ENCODE results near the gene ZBTB20.

GRCh38 chr3:114331710-114332109 is 815.4 kb downstream of the ZBTB20 start:
- no peak for TF ChIP-seq CTCF (conservative IDR thresholded peaks at IDR 0.05; ENCODE audit: low read depth, low read length)
- no peak for TF ChIP-seq EZH2 (IDR thresholded peaks at IDR 0.05; ENCODE audit: low read length, unreplicated experiment)

Data from PC-3 (cell line).